SK-N-SH (cell line): ENCODE measurements around the gene NUP210L.

Experiments used
- CTCF ChIP-seq: fragments of 200-600 bp; sonication (generic); IDR thresholded peaks from 2 replicates; pipeline ENCODE4 v1.6.1; 2017; ENCODE audit warnings: antibody characterized with exemption, mild to moderate bottlenecking, moderate library complexity
- EP300 ChIP-seq, 2 experiments: IDR thresholded peaks; 2 replicates each; pipeline versions ENCODE4 v1.4.0 to v1.6.1; 2012; ENCODE audit warnings: borderline replicate concordance in 1 of 2, low read depth in 1 of 2, low read length in 1 of 2
- EZH2phosphoT487 ChIP-seq: fragments of 200-600 bp; sonication (generic); IDR thresholded peaks from 2 replicates; pipeline ENCODE4 v1.6.1; 2017; ENCODE audit warnings: low read depth, mixed run types, mild to moderate bottlenecking, antibody characterized with exemption, moderate library complexity, borderline replicate concordance
- MAX ChIP-seq: IDR thresholded peaks from 2 replicates; pipeline ENCODE4 v1.4.0; 2012; ENCODE audit warnings: low read depth
- NFIC ChIP-seq: IDR thresholded peaks from 2 replicates; pipeline ENCODE4 v1.4.0; 2012; ENCODE audit warnings: borderline replicate concordance
- POLR2AphosphoS5 ChIP-seq: IDR thresholded peaks from 2 replicates; pipeline ENCODE4 v1.6.1; 2012; ENCODE audit warnings: low read depth, low read length
- REST ChIP-seq: IDR thresholded peaks from 2 replicates; pipeline ENCODE4 v1.6.1; 2012; ENCODE audit warnings: mild to moderate bottlenecking, low read depth, low read length, moderate library complexity
- TAF1 ChIP-seq: IDR thresholded peaks from 2 replicates; pipeline ENCODE4 v1.6.1; 2012; ENCODE audit warnings: low read depth, mild to moderate bottlenecking, low read length, moderate library complexity, borderline replicate concordance
- TEAD4 ChIP-seq: IDR thresholded peaks from 2 replicates; pipeline ENCODE4 v1.4.0; 2012; ENCODE audit warnings: mild to moderate bottlenecking, borderline replicate concordance; ENCODE audit not compliant: insufficient read depth
- USF2 ChIP-seq: fragments of 150-350 bp; IDR thresholded peaks from 2 replicates; pipeline ENCODE4 v1.6.1; 2017; ENCODE audit warnings: antibody characterized with exemption, low read length, low read depth, borderline replicate concordance
- YY1 ChIP-seq: IDR thresholded peaks from 2 replicates; pipeline ENCODE4 v1.4.0; 2012; ENCODE audit warnings: low read depth, mild to moderate bottlenecking

- TF ChIP-seq CTCF (no peak), YY1 (no peak), TAF1 (no peak), USF2 (no peak), MAX (no peak), EP300 (IDR thresholded peaks at IDR 0.05; ENCODE audit: borderline replicate concordance in 1 of 2, low read depth in 1 of 2, low read length in 1 of 2) (no peak), POLR2AphosphoS5 (no peak), EZH2phosphoT487 (no peak), REST (no peak), NFIC (no peak), TEAD4 (no peak)
These were observed 25.4 kb downstream of the NUP210L start for GRCh38 chr1:154129391-154129970.
